Posterior vena cava (tissue), 2 donors: Measurements from ENCODE around the gene DGKD. TPM values are rescaled to one million over a fixed set of nuclear protein-coding genes. Genes with fewer than 3 reads are reported as not detected.
"Not testable (repeated sequence)": the region's sequence is repeated elsewhere in the genome, so short reads cannot be mapped to it uniquely, and the experiment has no call there.

Experiments
- DNase-seq: peaks from one replicate; pipeline ENCODE4 v3.0.0-alpha.2; 2020; ENCODE audit warnings: low spot score
- intact Hi-C, 2 donors: fragments of 100-400 bp; cut with DNase I; formaldehyde crosslinking; loops; one replicate each; pipeline versions ENCODE4 v1.14.1 to v1.14.2; 2022 to 2023
- total RNA-seq, 2 donors: library from RNA; stranded (reverse); fragmentation: NEBNext Ultra II Directional; extraction: Animal tissue kit (Norgen Biotek cat#: 25700); gene quantifications; one replicate each; pipeline ENCODE4 v1.2.1, GENCODE V29; 2021
- donor health status: DM: yes; HTN: yes; CAD: no.
- donor health status: DM: yes; HTN: yes; CAD: no.

The DGKD gene
- total RNA-seq, 2 donors from 2014 or later: 38.1 to 40.3 TPM

- intact Hi-C loops: loop anchor here (5.0 to 10.0 kb wide), 2 partner anchors 90 to 92 kb away; no protein-coding TSS in a partner anchor
These were observed 779 bp downstream of the DGKD start for GRCh38 chr2:233354971-233355574.

DNA sequence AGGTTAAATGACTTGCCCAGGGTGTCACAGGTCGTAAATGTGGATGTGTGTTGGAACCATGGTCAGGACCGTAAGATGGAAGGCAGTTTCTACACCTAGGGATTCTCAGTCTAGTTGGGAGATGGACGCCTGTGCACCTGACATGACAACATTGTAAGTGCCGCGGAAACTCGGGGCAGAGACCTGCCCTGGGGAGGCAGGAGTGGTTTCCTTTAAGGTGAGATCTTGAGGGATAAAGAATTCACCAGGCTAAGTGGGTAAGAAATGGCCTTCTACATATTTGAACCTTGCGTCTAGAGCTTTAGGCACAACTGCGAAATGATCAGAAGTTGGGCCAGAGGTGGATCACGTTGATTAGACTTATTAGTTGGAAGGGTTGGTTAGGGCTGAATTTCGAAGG is 1.6 kb downstream of the DGKD start:
- intact Hi-C loops: loop anchor here in 1 of 2 donors (10.0 kb wide), 1 partner anchor 89 kb away; no protein-coding TSS in a partner anchor
- no peak for DNase-seq

More at GRCh38 chr2:233354971-233355574, 779 bp downstream of the DGKD start:
- no peak for DNase-seq

DNA sequence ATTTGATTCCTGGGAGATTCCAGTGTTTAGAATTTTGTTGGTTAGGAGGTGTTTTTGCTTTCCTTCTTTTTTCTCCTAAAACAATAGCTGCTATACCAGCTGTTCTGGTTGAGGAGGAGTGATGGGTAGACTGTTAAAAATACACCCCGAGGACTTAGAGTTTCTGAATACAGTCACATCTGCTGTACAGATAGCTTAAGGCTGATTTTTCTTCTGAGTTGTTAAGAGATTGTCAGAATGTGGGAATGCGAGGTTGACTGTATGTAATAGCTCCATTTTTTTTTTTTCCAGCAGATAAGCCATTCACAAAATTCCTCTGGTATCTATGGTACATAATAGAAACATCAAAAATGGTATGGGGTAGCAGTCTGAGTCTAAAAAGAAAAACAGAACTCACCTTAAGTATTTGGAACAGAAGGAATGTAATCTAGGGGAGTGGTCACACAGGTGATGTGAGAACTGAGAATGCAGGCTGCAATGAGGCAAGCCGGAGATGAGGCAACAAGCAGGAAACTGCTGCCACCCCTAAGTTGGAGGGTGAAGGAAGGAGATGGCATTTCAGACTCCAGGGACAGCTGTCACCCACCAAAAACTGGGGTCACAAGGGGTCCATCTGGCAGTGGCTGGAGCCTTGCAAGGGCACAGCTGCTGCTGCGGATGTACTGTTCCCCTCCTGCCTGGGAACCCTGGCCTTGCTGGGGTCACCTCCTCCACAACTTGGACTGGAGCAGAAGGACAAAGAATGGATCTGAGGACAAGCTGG is 2.4 kb downstream of the DGKD start:
- intact Hi-C loops: loop anchor here in 1 of 2 donors (10.0 kb wide), 1 partner anchor 88 kb away; no protein-coding TSS in a partner anchor
- DNase-seq: no peak

DNA sequence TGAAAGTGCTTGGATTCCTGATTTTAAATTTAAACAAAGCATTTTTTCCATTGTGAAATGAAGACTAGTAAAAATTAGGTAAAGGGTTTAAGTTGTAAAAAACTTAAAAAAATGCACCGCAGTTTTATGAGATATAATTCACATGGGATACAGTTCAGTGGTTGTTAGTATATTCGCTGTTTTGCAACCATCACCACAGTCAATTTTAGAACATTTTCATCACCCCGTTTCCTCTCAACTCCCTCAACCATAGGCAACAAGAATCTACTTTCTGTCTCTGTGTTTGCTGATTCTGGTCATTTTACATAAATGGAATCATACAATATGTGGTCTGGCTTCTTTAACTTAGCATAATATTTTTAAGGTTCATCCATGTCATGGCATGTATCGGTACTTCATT is 4.0 kb downstream of the DGKD start:
- intact Hi-C loops: loop anchor here in 1 of 2 donors (10.0 kb wide), 1 partner anchor 86 kb away; no protein-coding TSS in a partner anchor
- DNase-seq: no peak

DNA sequence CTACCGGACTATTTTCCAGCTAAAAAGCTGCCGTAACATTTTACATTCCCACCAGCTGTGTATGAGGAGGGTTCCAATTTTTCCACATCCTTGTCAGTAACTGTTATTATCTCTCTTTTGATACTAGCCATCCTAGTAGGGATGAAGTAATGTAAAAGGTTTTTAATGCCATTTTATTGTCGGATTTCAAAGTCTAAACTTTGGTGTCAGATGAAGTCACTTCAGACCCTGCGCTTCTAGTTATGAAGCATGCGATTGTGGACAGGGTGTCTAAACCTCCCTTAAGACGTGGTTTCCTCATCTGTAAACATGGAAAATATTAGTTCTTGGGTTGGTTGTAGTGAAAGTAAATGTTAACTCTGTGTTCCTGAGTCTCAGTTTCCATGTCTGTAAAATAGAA is 4.7 kb downstream of the DGKD start:
- DNase-seq: no peak
- intact Hi-C loops: loop anchor here in 1 of 2 donors (10.0 kb wide), 1 partner anchor 86 kb away; no protein-coding TSS in a partner anchor

DNA sequence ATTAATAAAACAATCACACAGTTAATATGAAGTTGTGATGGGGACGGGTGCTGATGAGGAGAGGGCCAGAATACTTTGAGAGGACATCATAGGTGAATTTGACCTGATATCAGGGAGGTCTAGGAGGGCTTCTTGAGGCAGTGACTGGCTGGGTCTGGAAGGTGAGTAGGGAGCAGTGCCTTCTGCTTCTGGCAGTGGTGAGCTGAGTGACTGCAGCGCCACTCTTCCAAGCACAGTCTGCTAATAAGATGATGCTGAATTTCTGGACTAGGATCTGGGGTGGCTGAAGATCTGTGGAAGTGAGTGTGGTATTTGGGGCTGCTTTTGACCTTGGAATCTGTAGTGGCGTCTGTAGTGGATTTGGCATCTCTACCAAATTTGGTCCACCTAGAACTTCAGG is 5.5 kb downstream of the DGKD start:
- DNase-seq: no peak
- intact Hi-C loops: loop anchor here (5.0 to 10.0 kb wide), 2 partner anchors 82 to 85 kb away; no protein-coding TSS in a partner anchor

- no peak for DNase-seq
- intact Hi-C loops: loop anchor here in 1 of 2 donors (5.0 kb wide), 1 partner anchor 82 kb away; no protein-coding TSS in a partner anchor
These were observed 6.5 kb downstream of the DGKD start for GRCh38 chr2:233360771-233361176.

GRCh38 chr2:233361297-233361696 is 7.0 kb downstream of the DGKD start:
- intact Hi-C loops: loop anchor here in 1 of 2 donors (5.0 kb wide), 1 partner anchor 81 kb away; no protein-coding TSS in a partner anchor
- no peak for DNase-seq

GRCh38 chr2:233362742-233363141 is 8.4 kb downstream of the DGKD start:
- no peak for DNase-seq
- intact Hi-C loops: loop anchor here in 1 of 2 donors (5.0 kb wide), 1 partner anchor 80 kb away; no protein-coding TSS in a partner anchor

DNA sequence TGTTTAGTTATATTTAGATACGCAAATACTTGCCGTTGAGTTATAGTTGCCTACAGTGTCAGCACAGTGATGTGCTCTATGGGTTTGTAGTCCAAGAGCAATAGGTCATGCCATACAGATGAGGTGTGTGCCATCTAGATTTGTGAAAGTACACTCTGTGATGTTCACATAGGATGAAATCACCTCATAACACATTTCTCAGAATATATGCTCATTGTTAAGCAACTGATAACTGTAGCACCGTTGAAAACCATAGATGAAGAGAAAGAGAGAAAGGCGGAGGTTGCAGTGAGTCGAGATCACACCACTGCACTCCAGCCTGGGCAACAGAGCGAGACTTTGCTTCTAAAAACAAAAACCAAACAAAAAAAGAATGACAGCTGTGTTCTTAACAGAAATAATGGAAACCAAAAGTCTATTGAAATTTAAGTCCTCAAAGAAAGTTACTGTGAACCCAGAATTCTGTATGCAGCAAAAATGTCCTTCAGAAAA is 9.5 kb downstream of the DGKD start:
- intact Hi-C loops: loop anchor here in 1 of 2 donors (5.0 kb wide), 1 partner anchor 79 kb away; no protein-coding TSS in a partner anchor
- DNase-seq: no peak

DNA sequence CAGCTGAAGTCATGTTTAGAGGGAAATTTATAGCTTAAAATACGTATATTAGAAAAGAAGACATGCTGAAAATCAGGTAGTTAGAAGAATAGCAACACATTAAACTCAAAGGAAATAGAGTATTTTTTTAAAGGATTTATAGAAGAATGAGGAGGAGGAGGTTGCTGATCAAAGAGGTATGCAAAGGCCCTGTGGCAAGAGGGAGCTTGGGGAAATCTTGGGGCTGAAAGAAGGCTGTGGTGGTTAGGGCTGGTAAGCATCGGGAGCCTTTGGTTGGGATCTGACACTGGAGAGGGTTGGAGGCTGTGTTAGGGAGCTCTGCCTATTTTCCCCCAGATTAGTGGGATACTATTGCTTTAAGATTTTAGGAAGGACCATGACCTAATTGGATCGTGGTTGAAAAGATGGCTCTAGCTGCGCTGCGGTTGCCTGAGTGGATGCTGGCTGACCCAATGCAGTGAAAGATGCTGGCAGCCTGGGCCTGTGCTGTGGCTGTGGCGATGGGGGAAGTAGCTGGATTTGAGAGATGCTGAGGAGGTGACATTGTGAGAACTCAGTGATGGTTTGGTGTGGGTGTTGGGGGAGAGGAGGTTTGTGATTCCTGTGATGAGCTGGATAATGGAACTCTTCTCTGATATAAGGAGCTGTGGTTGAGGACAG is 11.7 kb downstream of the DGKD start:
- DNase-seq: no peak
- intact Hi-C loops: no loop called here

DNA sequence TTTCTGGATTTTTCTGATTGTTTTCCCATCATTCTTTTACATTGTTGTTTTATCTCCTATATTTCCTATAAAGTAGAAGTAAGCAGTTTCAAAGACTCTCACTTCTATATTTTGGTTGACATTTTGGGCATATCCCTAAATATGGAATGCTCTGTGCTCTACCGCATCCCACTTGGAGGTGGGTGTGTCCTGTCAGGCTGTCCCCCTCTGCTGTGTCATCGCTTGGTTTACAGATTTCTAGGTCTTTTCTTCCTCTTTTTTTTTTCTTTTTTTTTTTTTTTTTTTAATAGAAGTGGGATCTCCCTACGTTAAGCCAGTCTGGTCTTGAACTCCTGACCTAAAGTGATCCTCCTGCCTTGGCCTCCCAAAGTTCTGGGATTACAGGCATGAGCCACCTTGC is 13.3 kb downstream of the DGKD start:
- intact Hi-C loops: no loop called here
- DNase-seq: no peak

GRCh38 chr2:233368756-233369155 is 14.5 kb downstream of the DGKD start:
- intact Hi-C loops: no loop called here
- DNase-seq: no peak

GRCh38 chr2:233369462-233369861 is 15.2 kb downstream of the DGKD start:
- no peak for DNase-seq
- intact Hi-C loops: no loop called here

- intact Hi-C loops: no loop called here
These were observed 15.8 kb downstream of the DGKD start for GRCh38 chr2:233369897-233370685.

GRCh38 chr2:233371641-233372040 is 17.3 kb downstream of the DGKD start:
- intact Hi-C loops: no loop called here
- DNase-seq: no peak

More at GRCh38 chr2:233369897-233370685, 15.8 kb downstream of the DGKD start:
- DNase-seq: no peak

DNA sequence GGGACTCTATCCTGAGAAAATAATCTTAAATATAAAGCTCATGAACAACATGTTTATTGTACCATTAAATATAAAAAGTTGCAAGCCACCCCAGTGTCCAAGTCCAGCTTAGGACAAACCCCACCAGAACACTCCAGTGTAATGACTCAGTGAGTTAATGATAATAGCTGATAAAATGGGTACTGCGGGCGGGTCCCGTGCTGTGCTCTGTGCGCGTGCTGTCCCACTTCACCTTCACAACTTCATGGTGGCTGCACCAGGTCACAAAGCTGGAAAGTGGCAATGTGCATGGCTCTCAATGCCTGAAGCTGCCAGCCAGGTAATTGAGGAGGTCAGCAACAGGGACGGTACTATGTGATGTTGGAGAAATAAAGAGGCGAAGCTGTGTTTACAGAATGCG is 18.6 kb downstream of the DGKD start:
- intact Hi-C loops: no loop called here
- DNase-seq: no peak

- DNase-seq: no peak
- intact Hi-C loops: no loop called here
These were observed 19.0 kb downstream of the DGKD start for GRCh38 chr2:233373316-233373715.

DNA sequence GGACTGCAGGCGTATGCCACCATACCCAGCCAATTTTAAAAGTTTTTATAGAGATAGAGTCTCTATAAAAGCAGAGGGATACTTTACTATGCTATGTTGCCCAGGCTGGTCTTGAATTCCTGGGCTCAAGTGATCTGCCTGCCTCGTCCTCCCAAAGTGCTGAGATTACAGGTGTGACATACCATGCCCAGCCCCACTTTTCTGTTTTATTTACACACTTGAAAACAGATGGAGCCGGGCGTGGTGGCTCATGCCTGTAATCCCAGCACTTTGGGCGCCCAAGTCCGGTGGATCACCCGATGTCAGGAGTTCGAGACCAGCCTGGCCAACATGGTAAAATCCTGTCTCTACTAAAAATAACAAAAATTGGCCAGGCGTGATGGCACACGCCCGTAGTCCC is 20.5 kb downstream of the DGKD start:
- DNase-seq, intact Hi-C loops: not testable (repeated sequence)
